ENCODE results near the gene PPIB.

GRCh38 chr15:64149424-64149823, 13.4 kb downstream of the PPIB start:
- TF ChIP-seq CTCF (IDR thresholded peaks at IDR 0.05) (no peak), POLR2A (IDR thresholded peaks at IDR 0.05) (no peak)
